ENCODE data around the gene INPP5A.

The INPP5A gene

GRCh38 chr10:132519382-132520176 is 18.0 kb upstream of the INPP5A start:
- DNase-seq: no peak

GRCh38 chr10:132520177-132520811 is 17.3 kb upstream of the INPP5A start:
- DNase-seq: no peak

DNA sequence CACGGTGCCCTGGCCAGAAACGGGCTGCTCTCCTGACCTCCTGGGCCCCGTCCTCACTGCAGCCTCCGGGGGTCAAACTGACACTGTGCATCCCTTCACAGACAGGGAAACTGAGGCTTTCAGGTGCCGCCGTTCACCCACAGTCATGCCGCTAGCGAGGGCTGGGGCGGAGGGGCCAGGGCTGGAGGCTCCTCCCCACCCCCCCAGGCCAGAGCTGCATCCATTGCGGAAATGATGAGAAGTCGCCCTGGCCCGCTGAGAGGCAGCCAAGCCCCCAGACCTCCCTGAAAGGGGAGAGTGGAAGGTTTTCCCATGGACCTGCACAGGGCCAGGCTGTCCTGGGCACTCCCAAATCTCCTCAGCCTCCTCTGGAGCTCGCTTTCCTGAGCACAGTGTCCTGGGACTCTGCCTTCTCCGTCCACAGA is 16.5 kb upstream of the INPP5A start:
- no peak for DNase-seq

DNA sequence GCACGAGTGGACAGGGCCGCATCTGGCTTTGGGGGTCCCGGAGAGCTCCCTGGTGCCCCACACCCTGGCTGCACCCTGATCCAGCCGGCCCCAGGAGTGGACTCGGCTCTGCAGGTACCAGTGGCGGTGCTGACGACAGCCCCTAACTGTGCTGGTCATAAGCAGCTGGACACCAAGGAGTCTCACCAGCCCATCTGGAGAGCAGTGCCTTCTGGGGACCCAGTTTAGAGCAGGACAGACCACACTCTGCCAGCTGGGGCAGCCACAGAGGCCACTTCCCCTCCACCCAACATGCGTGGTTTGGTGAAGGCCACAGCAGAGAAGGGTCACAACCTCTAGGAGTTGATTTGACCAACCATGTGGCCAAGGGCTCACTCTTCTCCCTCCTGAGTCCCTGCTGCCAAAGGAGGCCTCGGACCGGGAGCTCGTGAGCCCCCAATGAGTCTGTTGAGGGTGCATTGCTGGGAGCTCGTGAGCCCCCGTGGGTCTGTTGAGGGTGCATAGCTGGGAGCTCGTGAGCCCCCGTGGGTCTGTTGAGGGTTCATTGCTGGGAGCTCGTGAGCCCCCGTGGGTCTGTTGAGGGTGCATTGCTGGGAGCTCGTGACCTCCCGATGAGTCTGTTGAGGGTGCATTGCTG is 16.0 kb upstream of the INPP5A start:
- no peak for DNase-seq

GRCh38 chr10:132522521-132523411 is 14.8 kb upstream of the INPP5A start:
- DNase-seq: no peak

GRCh38 chr10:132523561-132524442 is 13.8 kb upstream of the INPP5A start:
- no peak for DNase-seq

DNA sequence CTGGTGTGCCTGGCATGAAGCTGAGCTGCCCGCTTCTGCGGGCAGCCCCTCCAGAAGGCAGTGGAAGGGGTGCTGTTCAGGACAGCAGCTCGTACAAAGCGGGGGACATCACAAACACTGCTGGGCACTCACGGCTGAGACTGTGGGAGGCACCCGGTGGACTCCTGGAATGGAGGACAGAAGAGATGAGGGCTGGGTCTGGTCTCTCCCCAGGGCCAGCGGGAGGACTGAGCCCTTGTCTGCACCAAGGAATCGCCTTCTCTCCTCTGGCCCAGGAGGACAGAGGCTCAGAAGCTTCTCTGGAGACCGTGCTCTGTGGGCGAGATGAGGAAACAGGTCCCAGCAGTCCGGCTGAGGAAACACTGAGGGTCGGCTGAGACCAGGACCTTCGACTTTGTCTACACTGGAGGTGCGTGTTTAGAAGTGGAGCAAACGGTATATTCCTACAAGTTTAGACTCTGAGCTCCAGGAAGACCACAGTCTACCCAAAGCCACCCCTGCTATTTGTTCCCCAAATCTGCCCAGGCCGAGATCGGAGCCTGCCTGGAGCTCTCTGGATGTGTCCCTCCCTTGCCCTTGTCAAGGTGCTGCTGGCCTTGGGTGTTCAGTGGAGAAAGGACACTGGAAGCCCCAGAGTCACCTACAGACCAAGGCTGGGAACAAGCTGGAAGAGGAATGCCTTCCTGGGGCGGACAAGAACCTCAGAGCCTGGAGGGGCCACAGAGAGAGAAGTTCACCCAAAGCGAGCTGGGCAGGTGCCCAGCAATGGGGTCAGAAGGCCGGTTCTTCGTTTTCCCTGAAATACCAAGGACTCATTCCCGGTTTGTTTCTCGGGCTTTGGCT is 12.9 kb upstream of the INPP5A start:
- DNase-seq: no peak

DNA sequence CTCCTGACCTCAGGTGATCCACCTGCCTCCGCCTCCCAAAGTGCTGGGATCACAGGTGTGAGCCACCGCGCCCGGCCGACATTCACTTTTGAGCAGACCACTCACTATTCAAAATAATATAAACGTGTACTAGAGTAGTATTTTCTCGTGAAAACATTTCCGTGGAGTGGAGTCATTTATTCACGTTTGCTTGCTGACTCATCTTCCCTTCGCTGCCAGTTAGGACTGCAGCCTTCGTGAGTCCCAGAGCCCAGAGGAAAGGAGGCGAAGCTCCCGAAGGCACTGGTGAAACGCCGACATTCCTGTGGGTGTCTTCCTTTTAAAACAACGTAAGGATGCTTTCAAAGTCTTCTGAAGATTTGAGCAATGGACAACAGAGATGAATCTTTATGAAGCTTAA is 10.9 kb upstream of the INPP5A start:
- no peak for DNase-seq

GRCh38 chr10:132527339-132528063 is 10.1 kb upstream of the INPP5A start:
- no peak for DNase-seq

GRCh38 chr10:132528064-132528691 is 9.4 kb upstream of the INPP5A start:
- no peak for DNase-seq

- DNase-seq: no peak
These were observed 5.4 kb upstream of the INPP5A start for GRCh38 chr10:132532179-132532578.

DNA sequence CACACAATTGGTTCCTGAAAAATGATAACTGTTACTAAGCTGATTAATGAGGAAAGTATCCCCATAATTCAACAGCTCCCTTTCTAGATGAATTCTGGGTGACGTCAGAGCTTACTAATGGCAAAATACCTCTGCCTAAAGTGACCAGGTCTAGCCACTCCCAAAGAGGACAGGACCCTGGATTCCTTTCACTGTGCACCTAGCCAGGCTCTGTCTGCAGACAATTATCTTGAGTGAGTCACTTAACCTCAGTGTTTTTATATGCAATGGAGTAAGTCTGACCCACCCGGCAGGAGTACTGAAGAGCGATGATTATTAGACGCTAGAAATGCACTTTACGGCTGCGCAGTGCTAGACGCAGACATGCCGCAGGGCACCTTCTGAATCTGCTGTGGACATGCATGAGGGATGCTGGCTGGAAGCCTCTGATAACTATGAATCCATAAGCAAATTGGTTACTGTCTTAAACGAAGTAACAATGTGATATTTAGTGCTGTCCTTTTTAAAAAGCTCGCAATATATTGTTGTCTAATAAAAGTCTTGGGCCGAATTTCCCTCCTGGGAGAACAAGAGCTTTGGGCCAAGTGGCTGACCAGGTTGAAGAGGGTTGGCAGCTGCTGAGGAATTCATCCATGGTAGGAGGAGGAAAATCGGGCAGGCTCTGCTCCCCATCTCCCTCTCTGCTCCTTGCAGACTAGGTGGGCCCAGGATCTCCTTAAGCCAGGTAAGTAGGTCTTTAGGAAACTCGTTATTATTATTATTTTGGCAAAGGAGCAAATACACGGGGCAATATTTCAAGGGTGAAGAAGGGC is 4.6 kb upstream of the INPP5A start:
- DNase-seq: no peak

DNA sequence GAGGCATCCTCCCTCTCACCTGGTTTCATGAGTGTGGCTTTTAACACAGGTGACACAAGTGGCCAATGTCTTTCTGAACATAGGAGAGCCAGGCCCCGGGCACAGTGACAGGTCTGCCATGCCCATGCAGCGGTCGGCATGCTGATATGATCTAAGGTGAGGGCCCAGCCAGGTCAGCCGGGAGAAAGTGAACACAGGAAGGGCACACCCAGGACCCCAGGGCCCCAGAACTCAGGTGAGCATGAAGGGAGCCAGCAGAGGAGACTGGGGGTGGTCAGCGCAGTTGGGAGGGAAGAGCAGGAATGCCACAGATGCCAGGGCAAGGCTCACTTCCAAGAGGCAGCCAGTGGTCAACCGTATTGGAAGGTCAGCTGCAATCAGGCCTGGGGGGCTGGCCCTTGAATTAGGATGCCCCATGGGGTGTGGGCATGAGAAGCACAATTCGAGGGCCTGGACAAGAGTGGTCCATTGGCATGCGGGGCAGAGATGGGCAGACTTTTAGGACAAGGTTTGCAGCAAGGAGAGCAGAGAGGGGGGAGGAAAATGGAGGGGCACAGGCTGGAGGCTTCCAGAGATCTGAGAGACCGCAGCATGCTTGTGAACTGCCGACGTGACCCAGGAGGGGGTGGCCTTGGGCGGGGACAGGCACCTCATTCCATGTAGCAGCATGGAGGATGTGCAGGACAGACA is 3.9 kb upstream of the INPP5A start:
- no peak for DNase-seq

DNA sequence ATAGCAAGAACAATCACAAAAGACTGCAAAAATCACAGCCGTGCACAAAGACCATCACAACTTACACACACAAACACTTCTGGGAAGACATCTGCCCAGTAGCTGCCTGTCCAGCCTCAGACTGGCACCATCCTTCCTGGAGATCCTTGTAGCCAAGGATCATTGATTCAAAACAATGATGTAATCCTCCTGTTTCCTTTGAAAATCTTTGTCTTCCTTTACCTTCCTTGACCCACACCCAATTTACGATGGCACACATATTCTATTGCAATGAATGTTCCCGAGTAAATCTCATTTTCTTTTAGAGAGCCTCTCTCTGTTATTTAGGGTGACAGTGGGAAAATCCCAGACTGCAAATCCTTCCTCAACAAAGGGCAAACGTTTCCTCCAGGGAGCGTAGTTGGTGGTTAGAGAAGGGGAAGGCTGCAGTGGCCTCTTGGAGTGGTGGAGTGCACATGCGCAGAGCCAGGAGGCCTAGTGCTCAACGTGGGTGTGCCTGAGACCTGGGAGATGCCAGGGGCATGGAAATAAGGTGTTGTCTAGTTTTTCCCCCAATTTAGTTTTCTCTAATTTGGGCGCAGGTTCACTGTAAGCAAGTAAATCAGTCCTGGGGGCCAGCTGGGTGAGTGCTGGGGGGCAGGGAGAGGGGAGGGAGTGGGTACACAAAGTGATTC is 3.1 kb upstream of the INPP5A start:
- DNase-seq: no peak

GRCh38 chr10:132535065-132535651 is 2.4 kb upstream of the INPP5A start:
- DNase-seq: no peak

DNA sequence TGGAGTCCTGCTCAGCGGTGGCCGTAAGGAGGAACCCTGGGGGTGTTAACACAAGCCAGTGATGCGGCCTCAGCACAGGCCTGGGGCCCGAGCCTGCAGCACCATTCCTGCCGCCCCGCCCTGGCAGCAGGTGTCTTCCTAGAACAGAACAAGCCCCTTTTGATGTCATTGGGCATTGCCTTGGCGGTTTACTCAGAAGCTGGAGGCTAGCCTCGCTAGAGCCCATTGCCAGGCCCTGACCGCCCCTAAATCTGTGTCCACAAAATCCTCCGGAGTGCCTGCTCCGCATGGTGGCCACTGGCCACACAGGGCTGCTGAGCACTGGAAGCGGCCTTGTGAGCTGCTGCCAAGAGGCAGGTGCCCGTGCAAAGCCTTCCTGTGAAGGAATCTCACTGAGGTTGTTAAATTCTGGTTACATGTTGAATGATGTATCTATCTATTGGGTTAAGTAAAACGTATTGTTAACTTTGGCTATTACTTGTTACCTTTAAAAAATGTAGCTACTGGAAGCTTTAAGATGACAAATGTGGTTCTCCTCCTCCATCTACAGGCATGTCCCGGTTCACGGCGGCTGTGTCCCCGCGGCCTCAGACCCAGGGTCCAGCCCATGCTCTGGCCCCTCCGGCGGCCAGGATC is 1.2 kb upstream of the INPP5A start:
- no peak for DNase-seq
